Retinal pigment epithelial cell (primary cell): Measurements from ENCODE around the gene YJEFN3.

Experiments used
- DNase-seq: peaks from one replicate; pipeline ENCODE4 v3.0.0-alpha.2; 2010; ENCODE audit warnings: low read depth
- H3K4me3 ChIP-seq: 2 replicates; pipeline ENCODE4 v1.5.1; 2011; ENCODE audit warnings: mild to moderate bottlenecking, low read length, control low read depth, moderate library complexity
- TF ChIP-seq, protein P1 (sequence below): conservative IDR thresholded peaks from 2 replicates; pipeline ENCODE4 v1.5.1; 2011; ENCODE audit warnings: low read depth, low read length, control low read depth, inconsistent platforms

The YJEFN3 gene

DNA sequence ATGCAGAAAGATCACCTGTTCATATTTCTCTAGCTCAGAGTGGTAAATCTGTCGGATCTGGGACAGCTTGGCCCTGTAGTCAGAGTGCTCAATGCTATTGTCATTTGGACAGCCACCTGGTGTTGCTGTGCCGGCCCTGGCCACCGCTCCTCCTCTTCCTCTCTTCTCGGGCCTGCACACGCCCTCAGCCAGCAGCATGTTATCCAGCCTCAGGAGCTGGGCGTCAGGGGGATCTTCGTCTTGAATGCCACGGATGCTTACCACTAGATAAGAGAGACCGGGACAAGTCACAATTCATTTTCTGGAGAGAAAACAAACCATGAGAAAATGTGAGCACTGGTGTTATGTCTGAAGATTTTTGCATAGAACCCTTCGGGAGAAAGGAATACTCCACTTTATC lies 41.9 kb downstream of the YJEFN3 start:
- TF ChIP-seq, protein P1, sequence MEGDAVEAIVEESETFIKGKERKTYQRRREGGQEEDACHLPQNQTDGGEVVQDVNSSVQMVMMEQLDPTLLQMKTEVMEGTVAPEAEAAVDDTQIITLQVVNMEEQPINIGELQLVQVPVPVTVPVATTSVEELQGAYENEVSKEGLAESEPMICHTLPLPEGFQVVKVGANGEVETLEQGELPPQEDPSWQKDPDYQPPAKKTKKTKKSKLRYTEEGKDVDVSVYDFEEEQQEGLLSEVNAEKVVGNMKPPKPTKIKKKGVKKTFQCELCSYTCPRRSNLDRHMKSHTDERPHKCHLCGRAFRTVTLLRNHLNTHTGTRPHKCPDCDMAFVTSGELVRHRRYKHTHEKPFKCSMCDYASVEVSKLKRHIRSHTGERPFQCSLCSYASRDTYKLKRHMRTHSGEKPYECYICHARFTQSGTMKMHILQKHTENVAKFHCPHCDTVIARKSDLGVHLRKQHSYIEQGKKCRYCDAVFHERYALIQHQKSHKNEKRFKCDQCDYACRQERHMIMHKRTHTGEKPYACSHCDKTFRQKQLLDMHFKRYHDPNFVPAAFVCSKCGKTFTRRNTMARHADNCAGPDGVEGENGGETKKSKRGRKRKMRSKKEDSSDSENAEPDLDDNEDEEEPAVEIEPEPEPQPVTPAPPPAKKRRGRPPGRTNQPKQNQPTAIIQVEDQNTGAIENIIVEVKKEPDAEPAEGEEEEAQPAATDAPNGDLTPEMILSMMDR: no peak
- no peak overlapping the region for H3K4me3 ChIP-seq
- no peak for DNase-seq

DNA sequence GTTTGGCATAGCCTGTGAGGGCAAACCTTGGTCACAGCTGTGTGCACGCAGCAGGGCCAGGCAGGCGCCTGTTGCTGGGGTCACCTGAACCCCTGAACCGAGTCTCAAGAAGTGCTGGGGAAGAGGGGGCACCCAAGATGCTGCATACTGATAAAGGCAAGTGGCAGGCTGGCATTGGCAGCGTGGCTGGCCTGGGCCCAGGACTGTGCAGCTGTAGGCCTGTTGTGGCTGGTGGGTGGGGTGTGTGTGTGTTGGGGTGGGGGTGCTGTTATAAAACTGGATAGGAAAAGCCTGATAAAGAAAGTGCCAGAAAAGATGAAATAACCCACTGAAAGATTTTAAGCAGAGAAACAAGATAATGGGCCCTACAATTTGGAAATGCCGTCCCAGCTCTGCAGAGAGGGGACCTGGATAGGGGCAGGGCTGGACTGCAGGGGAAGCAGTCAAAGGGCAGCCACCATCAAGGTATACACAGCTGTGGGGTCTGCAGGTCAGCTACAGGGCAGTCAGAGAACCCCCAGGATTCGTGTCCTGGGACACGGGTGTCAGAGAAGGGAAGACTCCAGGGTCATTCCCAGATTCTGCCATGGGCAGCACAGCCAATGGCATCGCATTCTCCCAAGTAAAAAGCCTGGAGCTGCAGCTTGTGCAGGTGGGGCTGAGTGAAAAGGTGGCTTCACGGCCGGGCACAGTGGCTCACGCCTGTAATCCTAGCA lies 42.5 kb downstream of the YJEFN3 start:
- TF ChIP-seq, protein P1: no peak
- DNase-seq: no peak
- H3K4me3 ChIP-seq: no peak overlapping the region

DNA sequence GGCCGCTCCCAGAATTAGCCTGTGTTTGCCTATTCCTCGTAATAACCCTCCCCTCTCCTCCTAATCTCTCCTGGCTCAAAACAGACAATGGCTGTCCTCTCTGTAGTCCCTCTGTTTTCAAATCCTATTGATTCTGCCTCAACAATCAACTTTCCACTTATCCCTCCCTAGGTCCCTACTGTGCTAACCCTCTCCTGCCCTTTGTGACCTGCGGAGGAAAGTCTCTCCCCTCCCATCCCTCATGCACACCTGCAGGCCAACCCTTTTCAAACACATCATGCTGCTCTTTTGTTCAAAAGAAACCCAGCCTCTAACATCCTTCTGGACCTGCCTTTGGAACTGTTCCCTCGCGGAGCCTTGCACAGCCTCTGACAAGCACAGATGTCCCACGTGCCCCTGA lies 46.7 kb downstream of the YJEFN3 start:
- no peak overlapping the region for H3K4me3 ChIP-seq
- no peak for DNase-seq
- TF ChIP-seq, protein P1: no peak

DNA sequence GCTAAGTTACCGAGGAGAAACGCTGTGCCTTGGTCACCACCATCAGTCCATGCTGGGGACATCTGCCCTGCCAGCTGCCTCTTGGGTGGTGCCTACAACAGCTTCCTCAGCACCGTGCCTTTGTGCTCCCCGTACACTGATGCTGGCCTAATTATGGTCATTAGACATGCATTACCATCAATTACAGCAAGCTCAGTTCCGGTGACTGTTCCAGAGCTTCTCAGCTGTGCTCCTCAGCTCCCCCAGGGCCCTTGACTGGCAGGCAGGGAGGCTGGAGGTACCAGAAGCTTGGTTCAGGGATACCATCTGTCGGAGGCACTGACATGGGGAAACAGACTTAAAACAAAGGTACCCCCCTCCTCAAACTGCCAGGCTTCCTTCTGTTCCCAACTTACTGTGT lies 49.5 kb downstream of the YJEFN3 start:
- no peak overlapping the region for H3K4me3 ChIP-seq
- TF ChIP-seq, protein P1: no peak
- no peak for DNase-seq

DNA sequence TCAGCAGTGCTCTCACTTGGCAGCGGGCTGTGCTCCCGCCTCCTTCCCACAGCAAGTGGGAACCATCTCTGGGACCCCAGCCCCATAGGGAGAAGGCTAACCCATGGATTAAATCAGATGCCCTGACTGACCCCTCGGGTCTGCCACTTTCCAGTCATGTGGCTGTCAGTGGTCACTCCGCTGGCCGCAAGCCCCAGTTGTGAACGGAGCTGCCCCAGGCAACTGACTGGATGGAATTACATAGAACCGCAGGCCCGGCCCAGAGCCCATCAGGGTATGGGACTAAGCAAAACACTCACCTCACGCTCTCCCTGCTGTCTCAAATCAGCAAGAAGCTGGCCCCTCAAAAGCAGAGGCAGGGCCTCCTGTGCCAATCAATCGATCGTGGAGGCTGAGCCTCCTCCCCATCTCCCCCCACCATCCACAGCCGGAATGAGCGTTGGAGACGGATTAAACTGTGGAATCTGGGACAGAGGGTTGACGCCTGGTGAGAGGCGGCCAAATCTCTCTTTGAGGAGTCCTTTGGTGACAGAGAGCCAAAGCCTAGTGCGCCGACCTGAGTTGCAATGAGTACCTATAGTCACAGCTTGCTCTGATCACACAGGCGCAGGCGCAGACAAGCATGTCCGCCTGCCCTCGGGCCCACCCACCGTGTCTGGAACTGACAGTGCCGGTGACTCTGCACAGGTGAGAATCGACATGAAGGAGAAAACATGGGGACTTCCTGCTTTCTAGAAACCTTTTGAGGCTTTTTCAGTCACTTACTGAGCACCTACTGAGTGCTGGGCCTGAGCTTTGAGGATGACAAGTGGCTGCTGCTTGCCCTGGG lies 51.0 kb downstream of the YJEFN3 start:
- no peak overlapping the region for H3K4me3 ChIP-seq
- TF ChIP-seq, protein P1: no peak
- DNase-seq: no peak

DNA sequence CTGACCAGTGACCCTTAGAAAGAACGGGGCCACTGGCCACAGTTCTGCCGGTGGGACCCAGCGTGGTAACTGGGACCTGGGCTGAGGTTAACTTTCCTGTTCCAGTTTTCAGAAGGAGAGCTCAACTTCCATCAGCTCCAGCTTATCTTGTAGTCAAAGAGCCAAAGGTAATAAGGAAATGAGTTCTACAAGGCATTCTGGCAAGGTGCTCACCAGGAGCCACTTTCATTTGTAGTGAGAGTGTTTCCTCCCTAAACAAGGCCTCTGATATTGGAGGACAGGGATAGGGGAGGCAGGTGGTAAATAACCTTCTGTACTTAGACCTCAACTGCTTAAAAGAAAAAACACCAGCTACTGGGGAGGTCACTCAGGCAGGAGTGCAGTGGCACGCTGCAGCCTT lies 51.7 kb downstream of the YJEFN3 start:
- TF ChIP-seq, protein P1: no peak
- DNase-seq: no peak
- H3K4me3 ChIP-seq: no peak overlapping the region

DNA sequence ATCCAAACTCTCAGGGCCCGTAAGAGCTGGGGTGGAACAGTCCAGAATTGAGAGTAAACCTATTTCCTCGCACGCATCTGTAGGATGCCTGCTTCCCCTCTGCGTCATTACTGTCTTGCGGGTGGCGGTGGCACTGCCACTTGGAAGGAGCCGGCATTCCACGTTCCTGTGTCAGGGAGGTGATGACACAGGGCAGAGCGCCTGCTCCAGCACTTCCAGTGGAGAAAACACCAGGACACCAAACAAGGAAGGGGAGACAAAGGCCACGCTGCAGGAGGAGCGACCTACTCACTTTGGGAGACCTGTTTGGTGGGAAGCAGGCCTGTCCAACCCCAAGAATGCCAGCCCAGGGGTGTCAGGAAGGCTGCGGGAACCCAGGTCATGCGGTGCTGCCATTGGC lies 52.7 kb downstream of the YJEFN3 start:
- TF ChIP-seq, protein P1: no peak
- H3K4me3 ChIP-seq: no peak overlapping the region
- no peak for DNase-seq
